AG20443 (cell line): ENCODE data around the gene NAT10.

Source experiments
- DNase-seq: peaks from one replicate; pipeline ENCODE4 v3.0.0; 2012; ENCODE audit warnings: low spot score, mixed read lengths

NAT10 gene

DNA sequence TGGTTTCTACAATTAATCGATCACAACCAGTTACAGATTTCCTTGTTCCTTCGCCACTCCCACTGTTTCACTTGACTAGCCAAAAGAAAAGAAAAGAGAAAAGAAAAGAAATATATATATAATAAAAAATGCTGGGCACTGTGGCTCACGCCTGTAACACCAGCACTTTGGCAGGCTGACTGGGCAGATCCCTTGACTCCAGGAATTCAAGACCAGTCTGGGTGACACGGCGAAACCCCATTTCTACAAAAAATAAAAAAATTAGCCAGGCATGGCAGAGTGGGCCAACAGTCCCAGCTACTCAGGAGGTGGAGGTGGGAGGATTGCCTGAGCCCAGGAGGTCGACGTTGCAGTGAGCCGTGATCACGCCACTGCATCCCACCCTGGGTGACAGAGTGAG lies 83.8 kb downstream of the NAT10 start:
- no peak for DNase-seq

DNA sequence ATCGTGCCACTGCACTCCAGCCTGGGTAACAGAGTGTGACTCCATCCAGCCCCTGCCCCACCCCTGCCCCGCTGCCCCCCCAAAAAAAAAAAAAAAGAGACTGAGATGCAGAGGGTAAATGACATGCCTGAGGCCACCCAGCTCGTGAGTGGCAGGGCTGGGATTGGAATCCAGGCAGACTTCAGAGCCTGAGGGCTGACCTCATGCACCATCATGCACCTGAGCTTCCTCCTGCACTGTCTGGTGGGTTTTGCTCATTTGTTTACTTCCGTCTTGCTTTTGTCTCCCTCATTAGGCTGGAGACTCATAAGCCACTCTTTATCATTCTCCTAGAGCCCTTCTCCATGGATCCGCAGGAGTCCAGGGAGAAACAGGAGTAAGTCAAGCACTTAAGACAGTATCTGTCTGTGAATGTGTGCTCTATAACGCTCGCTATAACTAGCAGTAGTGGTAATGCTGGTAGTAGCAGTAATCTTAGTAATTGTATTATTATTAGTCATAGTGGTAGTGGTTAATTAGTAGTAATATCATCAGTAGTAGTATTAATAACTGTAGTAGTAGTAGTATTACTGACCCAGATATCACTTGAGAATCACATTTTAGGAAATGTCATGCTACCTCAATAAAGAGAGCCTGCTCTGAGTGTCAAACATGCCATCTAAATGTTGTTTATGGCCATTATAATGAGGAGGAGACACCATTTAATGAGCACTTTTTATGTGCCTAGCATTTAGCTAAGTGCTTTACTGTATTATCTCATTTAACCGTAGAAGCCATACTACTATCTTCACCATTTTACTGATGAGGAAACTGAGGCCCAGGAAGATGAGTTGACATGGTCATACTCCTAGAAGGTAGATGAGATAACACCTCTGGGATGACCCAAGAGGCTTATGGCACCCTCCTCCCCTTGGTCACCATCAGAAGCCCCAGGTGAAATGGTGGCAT lies 85.0 kb downstream of the NAT10 start:
- DNase-seq, result no peak

DNA sequence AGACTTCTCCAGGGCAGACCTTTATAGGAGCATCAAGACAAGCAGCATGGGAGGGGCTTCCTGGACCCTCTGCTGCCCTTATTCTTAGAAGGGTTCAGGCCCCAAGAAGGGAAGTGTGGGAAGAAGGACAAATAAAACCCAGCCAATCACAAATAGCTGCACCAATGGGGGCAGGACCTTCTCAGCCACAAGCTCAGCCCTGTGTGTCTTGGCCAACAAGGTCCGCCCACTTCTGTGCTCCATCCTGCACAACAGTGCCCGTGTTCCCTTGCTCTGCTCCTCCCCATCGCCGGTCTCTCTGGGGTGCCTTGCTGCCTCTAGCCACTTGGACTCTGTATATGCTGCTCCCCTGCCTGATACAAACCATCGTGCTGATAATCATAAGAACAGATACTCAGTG lies 86.1 kb downstream of the NAT10 start:
- DNase-seq, result peak; percentile 35

DNA sequence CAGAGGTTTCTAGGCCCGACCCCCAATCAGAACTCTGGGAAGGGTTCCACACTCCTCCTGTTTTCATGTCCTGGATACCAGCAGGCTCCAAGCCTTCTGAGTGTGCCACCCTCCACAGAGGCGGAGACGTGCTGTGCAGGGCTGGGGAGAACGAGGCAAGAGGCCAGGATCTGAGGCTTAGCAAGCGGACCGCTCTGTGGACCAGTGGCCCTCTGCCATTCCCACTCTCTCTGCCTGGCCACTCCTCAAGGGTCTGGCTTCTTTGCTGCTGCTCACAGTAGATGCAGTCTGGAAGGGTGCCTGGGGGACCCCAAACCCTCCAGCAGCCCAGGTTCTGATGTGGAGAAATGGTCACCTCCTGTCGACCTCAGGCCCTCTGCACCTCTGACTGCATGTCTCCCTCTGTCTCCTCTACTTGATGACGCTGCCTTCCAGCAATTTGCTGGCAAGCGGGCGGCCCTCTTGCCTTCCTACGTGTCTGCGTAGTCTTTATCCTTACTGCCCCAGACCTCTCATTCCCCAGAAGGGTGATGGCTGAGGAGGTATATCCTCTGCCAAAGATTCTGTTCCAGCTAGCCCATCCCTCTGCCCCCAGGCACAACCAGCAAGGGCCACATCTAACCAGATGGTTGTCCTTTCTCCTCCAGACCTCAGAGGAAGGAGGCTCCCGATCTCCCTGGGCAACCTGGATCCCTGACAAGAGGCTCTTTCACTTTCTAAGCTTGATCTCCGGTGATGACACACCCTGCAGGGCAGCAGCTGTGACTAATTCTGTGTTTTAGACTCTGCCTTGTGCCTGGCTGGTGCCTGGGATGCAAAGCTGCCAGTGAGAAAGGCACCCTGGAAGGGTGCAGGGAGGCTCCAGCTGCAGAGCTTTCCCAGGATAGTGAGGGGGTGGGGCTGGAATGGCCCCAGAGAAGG lies 87.3 kb downstream of the NAT10 start:
- DNase-seq, result peak; percentile 94

DNA sequence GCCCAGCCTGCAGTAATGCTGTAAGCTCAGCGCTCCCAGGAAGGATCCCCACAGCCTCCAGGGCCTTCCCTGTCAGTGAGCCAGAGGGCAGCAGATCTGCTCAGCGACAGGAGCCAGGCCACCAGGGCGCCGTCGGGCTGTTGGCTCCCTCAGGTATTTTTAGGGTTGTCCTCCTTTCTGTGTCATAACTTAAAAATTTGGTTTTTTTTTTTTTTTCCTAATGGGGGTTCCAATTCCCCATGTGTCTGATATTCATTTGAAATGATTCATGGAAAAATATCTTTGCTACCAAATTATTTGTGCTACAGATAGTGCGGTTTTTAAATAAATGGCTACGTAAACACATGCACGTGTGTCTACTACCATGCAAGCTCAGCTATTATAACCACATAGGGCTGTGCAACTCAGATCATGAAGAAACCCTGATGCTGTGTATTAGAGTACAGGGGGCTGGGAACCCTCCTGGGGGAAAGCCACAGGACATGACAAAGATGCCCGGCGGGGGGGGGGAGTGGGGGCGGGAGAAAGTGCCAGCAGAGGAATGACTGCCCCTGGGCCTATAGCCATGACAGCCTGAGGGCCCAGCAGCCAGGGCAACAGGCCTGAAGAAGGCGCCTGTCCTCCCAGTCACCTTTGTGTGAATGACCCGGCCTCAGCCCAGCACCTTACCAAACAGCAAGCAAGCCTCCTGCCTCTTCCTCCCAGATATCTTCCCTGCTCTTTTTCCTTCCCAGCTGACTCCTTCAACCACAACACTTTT lies 89.3 kb downstream of the NAT10 start:
- peak; percentile 48 for DNase-seq
